ENCODE measurements around the gene RAD51B.

RAD51B gene

GRCh38 chr14:67835596-67835995, 16.0 kb downstream of the RAD51B start:
- no peak for DNase-seq (ENCODE audit: low read depth in 2 of 2)

DNA sequence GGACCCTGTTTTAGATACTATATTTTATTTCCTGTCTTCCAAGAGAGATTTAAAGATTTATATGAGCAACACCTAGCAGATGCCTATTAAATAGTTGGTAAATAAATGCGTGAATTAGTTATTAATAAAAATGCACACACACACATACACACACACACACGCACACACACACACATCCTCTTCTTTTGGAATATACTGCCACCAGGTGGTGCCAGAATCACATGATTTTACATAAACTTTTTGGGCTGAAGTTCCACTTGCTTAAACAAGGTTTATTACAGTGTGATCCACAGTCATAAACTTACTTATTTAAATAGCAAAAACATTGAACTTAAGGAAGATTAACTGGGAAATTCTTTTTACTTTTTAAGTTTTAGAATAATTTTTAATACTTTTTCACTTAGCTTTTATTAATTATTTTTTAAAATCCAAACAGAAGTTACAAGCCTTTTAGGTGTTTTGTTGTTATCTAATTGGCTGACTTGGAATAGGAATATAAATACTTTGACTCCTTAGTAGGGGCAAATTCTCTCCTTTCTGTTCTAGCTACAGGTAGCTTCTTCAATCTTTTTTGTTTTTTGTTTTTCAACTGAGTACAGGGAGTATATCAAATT, 17.5 kb downstream of the RAD51B start:
- DNase-seq (ENCODE audit: low read depth in 2 of 2) = no peak

- DNase-seq (ENCODE audit: low read depth in 2 of 2) = no peak
These were observed 26.5 kb downstream of the RAD51B start for GRCh38 chr14:67846029-67846610.

GRCh38 chr14:67850066-67850830, 30.7 kb downstream of the RAD51B start:
- no peak for DNase-seq (ENCODE audit: low read depth in 2 of 2)

DNA sequence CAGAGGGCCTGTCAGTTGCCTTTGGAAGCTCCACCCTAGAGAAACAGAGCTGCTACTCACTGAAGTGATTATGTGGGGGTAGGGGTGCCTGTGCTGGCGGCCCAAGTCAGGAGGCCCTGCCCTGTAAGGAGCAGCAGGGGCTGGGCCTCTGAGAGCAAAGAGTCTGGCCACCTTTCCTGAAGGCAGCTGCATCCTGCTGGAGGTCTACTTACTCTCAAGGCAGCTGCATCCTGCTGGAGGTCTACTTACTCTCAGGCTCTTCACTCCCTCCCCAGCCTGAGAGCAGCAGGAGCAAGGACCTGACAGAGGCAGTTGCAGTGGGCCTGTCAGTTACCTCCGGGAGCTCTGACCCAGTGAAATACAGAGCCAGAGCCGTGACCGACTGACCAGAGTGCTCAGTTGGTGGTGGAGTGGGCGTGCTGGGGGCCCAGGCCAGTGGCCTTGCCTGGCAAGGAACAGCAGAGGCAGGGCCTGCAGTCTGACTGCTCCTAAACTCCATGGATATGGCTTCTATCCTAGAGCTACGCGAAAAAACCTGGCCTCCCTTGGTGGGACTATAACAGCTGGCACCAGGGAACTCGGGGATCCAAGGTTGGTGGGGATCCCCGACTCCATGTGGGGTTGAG, 32.3 kb downstream of the RAD51B start:
- DNase-seq (ENCODE audit: low read depth in 2 of 2) = no peak

- DNase-seq (ENCODE audit: low read depth in 2 of 2) = no peak
These were observed 33.5 kb downstream of the RAD51B start for GRCh38 chr14:67852926-67853604.

DNA sequence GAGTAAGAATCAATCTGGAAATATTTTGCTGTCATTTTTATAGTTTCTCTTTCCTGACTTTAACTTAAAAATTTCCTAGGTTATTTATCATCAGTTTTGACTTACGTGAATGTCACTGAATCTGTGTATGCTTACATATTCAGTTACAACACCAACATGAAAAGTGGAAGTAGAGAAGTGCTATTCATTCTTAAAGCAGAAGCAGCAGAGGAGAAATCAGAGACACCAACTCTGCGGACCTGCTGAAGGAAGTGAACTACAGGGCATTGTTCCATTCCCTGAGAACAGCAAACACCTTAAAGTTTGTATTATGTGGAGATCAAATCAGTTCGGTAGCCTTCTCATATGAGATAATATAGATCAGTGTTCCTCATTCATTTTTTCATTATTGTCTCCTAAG, 34.1 kb downstream of the RAD51B start:
- no peak for DNase-seq (ENCODE audit: low read depth in 2 of 2)

DNA sequence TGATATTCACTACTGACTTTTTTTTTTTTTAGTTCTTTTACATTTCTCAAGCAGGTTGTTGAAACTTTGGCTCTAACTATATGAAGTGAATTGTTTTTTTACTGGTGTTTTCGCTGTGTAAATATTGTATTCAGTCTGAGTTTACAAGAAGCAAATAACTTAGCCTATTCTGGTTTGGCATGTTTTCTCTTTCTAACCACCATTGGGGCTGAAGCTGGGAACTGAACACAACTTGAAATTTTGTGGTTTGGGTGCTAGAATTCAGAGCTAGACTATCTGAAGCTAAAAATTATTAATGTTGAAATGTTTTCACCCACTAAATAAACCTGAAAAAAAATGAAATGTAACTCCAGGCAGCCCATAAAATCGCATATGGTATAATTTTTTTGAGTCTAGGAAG, 37.2 kb downstream of the RAD51B start:
- DNase-seq (ENCODE audit: low read depth in 2 of 2) = no peak

GRCh38 chr14:67857778-67858350, 38.3 kb downstream of the RAD51B start:
- no peak for DNase-seq (ENCODE audit: low read depth in 2 of 2)

- DNase-seq (ENCODE audit: low read depth in 2 of 2) = no peak
These were observed 39.7 kb downstream of the RAD51B start for GRCh38 chr14:67859169-67859749.

- no peak for DNase-seq (ENCODE audit: low read depth in 2 of 2)
These were observed 43.6 kb downstream of the RAD51B start for GRCh38 chr14:67863223-67863622.

DNA sequence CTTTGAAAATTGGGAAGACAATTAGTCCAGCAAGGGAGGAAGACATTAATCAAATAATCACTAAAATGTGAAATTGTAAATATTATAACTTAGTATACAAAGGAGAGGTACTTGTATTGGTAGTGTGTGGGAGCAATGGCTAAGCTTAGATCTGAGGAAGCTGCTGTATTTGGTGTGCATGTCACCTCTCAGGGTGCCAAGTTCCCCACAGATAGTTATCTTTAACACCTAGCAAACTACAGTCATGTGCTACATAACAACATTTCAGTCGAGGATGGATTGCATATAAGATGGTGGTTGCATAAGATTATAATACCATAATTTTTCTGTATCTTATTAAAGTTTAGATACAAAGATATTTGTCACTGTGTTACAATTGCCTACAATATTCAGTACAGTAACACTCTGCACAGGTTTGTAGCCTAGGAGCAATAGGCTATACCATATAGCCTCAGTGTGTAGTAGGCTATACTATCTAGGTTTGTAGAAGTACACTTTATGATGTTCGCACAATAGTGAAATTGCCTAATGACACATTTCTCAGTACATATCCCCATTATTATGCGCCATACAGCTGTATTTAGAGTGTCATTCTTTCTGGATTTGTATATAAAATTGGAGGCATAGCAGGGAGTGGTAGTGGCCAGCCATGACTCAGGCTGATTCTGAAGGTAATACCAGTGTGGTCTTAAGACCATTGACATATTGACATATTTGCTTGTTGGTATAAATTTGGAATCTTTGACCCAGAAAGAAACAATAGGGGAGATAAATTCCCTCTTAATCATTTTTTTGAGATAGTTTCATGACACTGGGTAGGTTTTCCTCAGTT, 55.8 kb downstream of the RAD51B start:
- DNase-seq (ENCODE audit: low read depth in 2 of 2) = no peak

DNA sequence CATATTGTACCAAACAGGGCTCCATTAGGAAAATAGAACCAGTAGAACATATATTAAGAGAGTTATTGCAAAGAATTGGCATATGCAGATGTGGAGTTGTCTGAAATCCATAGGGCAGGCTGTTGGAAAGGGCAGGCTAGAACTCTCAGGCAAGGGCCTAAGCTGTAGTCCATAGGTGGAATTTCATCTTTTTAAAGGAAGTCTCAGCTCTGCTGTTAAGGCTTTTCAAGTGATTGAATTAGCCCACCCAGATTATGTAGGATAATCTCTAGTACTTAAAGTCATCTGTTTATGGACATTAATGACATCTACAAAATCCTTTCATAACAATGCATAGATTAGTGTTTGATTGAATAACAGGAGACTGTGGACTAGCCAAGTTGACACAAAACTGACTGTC, 59.4 kb downstream of the RAD51B start:
- DNase-seq (ENCODE audit: low read depth in 2 of 2) = no peak

GRCh38 chr14:67881225-67881624, 61.6 kb downstream of the RAD51B start:
- DNase-seq (ENCODE audit: low read depth in 2 of 2) = no peak

GRCh38 chr14:67882986-67883555, 63.5 kb downstream of the RAD51B start:
- DNase-seq (ENCODE audit: low read depth in 2 of 2) = no peak

DNA sequence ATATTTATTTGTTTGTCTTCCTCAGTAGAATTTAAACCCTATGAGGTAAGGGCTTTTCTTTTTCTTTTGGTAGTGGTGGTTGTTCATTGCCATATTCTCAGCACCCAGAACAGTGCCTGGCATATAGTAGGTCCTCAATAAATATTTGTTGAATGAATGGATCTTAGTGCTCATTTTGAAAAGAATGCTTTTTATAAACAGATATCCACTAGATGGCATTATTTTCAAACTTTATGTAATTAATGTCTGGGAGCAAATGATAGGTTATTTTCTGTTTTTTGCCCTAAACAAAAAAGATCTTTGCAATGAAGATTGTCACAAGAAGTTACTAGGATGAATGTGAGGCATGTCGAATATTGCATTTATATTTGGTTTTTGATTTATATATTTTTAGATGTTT, 64.1 kb downstream of the RAD51B start:
- no peak for DNase-seq (ENCODE audit: low read depth in 2 of 2)

GRCh38 chr14:67886191-67886590, 66.6 kb downstream of the RAD51B start:
- no peak for DNase-seq (ENCODE audit: low read depth in 2 of 2)

DNA sequence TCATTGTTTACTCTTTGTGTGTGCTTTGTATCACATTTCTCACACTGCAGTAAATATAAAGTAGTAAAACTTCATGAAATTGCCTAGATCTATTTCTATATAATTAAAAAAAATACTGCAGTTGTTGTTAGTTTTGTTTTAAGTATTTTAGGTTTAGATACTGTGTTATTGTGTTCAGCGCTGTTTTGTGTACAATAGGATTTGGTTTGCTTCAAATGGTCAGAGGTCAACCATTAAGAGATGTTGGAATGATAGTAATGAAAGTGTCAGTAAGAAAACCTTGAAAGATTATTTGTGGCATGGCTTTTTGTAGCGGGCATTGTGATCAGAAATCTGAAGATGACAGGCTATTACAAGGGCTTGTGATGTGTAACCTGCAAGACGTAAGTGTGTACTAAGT, 67.9 kb downstream of the RAD51B start:
- DNase-seq (ENCODE audit: low read depth in 2 of 2) = no peak

GRCh38 chr14:67889455-67889854, 69.9 kb downstream of the RAD51B start:
- DNase-seq (ENCODE audit: low read depth in 2 of 2) = no peak

DNA sequence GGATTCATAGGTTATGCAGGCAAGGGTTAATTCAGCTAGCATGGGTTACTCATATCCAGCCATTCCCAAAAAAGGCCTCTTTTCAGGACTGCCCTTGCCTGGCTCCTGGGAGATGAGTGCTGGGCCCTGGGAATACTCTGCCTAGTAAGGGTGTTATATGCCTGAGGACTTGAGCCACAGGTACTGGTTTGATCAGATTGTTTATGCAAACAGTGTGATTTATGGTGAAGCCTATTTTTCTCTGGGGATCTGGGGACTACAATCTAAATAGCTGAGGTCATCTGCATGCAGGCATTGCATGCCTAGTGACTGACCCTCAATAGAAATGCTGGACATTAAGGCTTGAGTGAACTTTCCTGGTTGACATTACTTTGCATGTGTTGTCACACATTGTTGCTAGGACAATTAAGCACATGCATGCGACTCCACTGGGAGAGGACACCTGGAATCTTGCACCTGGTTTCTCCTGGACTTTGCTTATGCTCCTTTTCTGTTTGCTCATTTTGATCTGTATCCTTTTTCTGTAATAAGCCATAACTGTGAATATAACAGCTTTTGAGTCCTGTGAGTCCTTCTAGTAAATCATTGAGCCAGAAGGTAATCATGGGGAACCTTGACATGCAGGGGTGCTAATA, 73.0 kb downstream of the RAD51B start:
- no peak for DNase-seq (ENCODE audit: low read depth in 2 of 2)
